K562 (cell line): ENCODE results near the gene ZFP62. TPM values are rescaled to one million over a fixed set of nuclear protein-coding genes. Genes with fewer than 3 reads are reported as not detected.

Experiments
- ARHGAP35 ChIP-seq: fragments of 450-650 bp; IDR thresholded peaks from 2 replicates; pipeline ENCODE4 v1.6.1; 2018; ENCODE audit not compliant: partially characterized antibody
- ATF1 ChIP-seq, 2 experiments: fragments of 450-650 bp in 1 of 2; IDR thresholded peaks; 2 replicates each; pipeline ENCODE4 v1.6.1; 2016; ENCODE audit warnings: missing compliant biosample characterization in 1 of 2, missing genetic modification characterization in 1 of 2
- MCM7 ChIP-seq, 2 experiments: fragments of 450-650 bp; IDR thresholded peaks; 2 replicates each; pipeline ENCODE4 v1.6.1; 2016 to 2018
- NR0B1 ChIP-seq: fragments of 450-650 bp; IDR thresholded peaks from one replicate; pipeline ENCODE4 v1.6.1; 2018; ENCODE audit warnings: mild to moderate bottlenecking, moderate library complexity; ENCODE audit not compliant: partially characterized antibody
- RAD51 ChIP-seq: fragments of 450-650 bp; IDR thresholded peaks from 2 replicates; pipeline ENCODE4 v1.7.1; 2016; ENCODE audit warnings: low read depth, mild to moderate bottlenecking, borderline replicate concordance
- RBBP5 ChIP-seq: fragments of 200-600 bp; sonication (generic); IDR thresholded peaks from 2 replicates; pipeline ENCODE4 v1.6.1; 2012; ENCODE audit warnings: borderline replicate concordance, mild to moderate bottlenecking, low read length, control low read depth, inconsistent platforms; ENCODE audit not compliant: insufficient read depth, poor library complexity, severe bottlenecking
- TRIM24 ChIP-seq, 2 experiments: fragments of 450-650 bp; IDR thresholded peaks; 2 replicates each; pipeline ENCODE4 v1.6.1; 2016
- polyA plus RNA-seq, 8 experiments: library from polyadenylated mRNA; depleted of rRNA in 4 of 8; stranded (reverse) in 5 of 8; unstranded in 3 of 8; fragments of >200 nt; fragmentation: Nextera tagmentation in 2 of 8; fragmentation: Illumina TruSeq in 1 of 8; extraction: Ambion mirVana in 2 of 8; extraction: Trizol in 1 of 8; gene quantifications; 2 replicates each; pipeline versions ENCODE4 v1.2.1 to v1.2.3, GENCODE V29; 2011 to 2014; ENCODE audit warnings: inconsistent platforms in 1 of 8, missing spikeins in 1 of 8
- total RNA-seq, 7 experiments: library from RNA; depleted of rRNA in 6 of 7; stranded (reverse); fragments of >200 nt in 6 of 7; fragmentation: Illumina TruSeq in 2 of 7; extraction: Trizol in 2 of 7; gene quantifications; 2 replicates each; pipeline versions ENCODE4 v1.2.1 to v1.2.3, GENCODE V29; 2011 to 2021; ENCODE audit warnings: low replicate concordance in 1 of 7
- TF ChIP-seq, protein P1 (sequence below), 2 experiments: IDR thresholded peaks in 1 of 2; conservative IDR thresholded peaks in 1 of 2; 2 replicates each; pipeline ENCODE4 v1.6.1; 2016; ENCODE audit warnings: low read depth in 2 of 2, mild to moderate bottlenecking in 1 of 2, missing compliant biosample characterization in 1 of 2, missing genetic modification characterization in 1 of 2, moderate library complexity in 1 of 2
- TF ChIP-seq, protein P2 (sequence below): fragments of 450-650 bp; IDR thresholded peaks from 2 replicates; pipeline ENCODE4 v1.7.1; 2018; ENCODE audit warnings: mild to moderate bottlenecking, low read depth; ENCODE audit not compliant: partially characterized antibody
- TF ChIP-seq, protein P3 (sequence below): sonication (generic); formaldehyde crosslinking; IDR thresholded peaks from 2 replicates; pipeline ENCODE4 v1.8.1; 2022; ENCODE audit warnings: missing genetic modification reagents
- TF ChIP-seq, protein P4 (sequence below), 2 experiments: fragments of 150-350 bp in 1 of 2; IDR thresholded peaks; 2 replicates each; pipeline ENCODE4 v1.6.1; 2012 to 2016; ENCODE audit warnings: low read depth in 2 of 2, low read length in 2 of 2, mild to moderate bottlenecking in 1 of 2, moderate library complexity in 1 of 2

ZFP62 gene
- total and polyA plus RNA-seq, 9 of the 15 experiments (the other 6 are each of a cell fraction or from before 2014, with no cell fraction given): 12.2 to 37.5 (median 25.0) TPM

- TF ChIP-seq, protein P1, sequence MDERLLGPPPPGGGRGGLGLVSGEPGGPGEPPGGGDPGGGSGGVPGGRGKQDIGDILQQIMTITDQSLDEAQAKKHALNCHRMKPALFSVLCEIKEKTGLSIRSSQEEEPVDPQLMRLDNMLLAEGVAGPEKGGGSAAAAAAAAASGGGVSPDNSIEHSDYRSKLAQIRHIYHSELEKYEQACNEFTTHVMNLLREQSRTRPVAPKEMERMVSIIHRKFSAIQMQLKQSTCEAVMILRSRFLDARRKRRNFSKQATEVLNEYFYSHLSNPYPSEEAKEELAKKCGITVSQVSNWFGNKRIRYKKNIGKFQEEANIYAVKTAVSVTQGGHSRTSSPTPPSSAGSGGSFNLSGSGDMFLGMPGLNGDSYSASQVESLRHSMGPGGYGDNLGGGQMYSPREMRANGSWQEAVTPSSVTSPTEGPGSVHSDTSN (CRISPR knock-in tag; IDR thresholded peaks at IDR 0.05; ENCODE audit: low read depth): no peak
- TF ChIP-seq, protein P1 (tag; conservative IDR thresholded peaks at IDR 0.05; ENCODE audit: low read depth): peak; percentile 42; the same call in 1 of the 2 replicates
- TF ChIP-seq MCM7 (IDR thresholded peaks at IDR 0.05): no peak
- peak; percentile 66; the same call in 1 of the 2 replicates for TF ChIP-seq RAD51
- TF ChIP-seq, protein P2, sequence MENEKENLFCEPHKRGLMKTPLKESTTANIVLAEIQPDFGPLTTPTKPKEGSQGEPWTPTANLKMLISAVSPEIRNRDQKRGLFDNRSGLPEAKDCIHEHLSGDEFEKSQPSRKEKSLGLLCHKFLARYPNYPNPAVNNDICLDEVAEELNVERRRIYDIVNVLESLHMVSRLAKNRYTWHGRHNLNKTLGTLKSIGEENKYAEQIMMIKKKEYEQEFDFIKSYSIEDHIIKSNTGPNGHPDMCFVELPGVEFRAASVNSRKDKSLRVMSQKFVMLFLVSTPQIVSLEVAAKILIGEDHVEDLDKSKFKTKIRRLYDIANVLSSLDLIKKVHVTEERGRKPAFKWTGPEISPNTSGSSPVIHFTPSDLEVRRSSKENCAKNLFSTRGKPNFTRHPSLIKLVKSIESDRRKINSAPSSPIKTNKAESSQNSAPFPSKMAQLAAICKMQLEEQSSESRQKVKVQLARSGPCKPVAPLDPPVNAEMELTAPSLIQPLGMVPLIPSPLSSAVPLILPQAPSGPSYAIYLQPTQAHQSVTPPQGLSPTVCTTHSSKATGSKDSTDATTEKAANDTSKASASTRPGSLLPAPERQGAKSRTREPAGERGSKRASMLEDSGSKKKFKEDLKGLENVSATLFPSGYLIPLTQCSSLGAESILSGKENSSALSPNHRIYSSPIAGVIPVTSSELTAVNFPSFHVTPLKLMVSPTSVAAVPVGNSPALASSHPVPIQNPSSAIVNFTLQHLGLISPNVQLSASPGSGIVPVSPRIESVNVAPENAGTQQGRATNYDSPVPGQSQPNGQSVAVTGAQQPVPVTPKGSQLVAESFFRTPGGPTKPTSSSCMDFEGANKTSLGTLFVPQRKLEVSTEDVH: no peak
- TF ChIP-seq RBBP5: no peak
- TF ChIP-seq, protein P3, sequence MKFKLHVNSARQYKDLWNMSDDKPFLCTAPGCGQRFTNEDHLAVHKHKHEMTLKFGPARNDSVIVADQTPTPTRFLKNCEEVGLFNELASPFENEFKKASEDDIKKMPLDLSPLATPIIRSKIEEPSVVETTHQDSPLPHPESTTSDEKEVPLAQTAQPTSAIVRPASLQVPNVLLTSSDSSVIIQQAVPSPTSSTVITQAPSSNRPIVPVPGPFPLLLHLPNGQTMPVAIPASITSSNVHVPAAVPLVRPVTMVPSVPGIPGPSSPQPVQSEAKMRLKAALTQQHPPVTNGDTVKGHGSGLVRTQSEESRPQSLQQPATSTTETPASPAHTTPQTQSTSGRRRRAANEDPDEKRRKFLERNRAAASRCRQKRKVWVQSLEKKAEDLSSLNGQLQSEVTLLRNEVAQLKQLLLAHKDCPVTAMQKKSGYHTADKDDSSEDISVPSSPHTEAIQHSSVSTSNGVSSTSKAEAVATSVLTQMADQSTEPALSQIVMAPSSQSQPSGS (CRISPR knock-in tag): no peak
- TF ChIP-seq, protein P4, sequence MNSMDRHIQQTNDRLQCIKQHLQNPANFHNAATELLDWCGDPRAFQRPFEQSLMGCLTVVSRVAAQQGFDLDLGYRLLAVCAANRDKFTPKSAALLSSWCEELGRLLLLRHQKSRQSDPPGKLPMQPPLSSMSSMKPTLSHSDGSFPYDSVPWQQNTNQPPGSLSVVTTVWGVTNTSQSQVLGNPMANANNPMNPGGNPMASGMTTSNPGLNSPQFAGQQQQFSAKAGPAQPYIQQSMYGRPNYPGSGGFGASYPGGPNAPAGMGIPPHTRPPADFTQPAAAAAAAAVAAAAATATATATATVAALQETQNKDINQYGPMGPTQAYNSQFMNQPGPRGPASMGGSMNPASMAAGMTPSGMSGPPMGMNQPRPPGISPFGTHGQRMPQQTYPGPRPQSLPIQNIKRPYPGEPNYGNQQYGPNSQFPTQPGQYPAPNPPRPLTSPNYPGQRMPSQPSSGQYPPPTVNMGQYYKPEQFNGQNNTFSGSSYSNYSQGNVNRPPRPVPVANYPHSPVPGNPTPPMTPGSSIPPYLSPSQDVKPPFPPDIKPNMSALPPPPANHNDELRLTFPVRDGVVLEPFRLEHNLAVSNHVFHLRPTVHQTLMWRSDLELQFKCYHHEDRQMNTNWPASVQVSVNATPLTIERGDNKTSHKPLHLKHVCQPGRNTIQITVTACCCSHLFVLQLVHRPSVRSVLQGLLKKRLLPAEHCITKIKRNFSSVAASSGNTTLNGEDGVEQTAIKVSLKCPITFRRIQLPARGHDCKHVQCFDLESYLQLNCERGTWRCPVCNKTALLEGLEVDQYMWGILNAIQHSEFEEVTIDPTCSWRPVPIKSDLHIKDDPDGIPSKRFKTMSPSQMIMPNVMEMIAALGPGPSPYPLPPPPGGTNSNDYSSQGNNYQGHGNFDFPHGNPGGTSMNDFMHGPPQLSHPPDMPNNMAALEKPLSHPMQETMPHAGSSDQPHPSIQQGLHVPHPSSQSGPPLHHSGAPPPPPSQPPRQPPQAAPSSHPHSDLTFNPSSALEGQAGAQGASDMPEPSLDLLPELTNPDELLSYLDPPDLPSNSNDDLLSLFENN (IDR thresholded peaks at IDR 0.05; ENCODE audit: low read depth in 2 of 2, low read length in 2 of 2): no peak
- no peak for TF ChIP-seq TRIM24 (IDR thresholded peaks at IDR 0.05)
- TF ChIP-seq ARHGAP35: no peak
- no peak for TF ChIP-seq NR0B1
- TF ChIP-seq ATF1 (CRISPR knock-in tag; IDR thresholded peaks at IDR 0.05): no peak
- no peak for TF ChIP-seq ATF1 (tag; IDR thresholded peaks at IDR 0.05)
Measured at GRCh38 chr5:180809403-180810209, 51.5 kb downstream of the ZFP62 start (continued).
